HepG2 (cell line): ENCODE measurements around the gene TOMM22. TPM values are rescaled to one million over a fixed set of nuclear protein-coding genes. Genes with fewer than 3 reads are reported as not detected.

Experiments
- FOXO1 ChIP-seq: sonication (generic); formaldehyde crosslinking; IDR thresholded peaks from 2 replicates; pipeline ENCODE4 v1.4.0; 2020; ENCODE audit warnings: missing genetic modification reagents
- GMEB1 ChIP-seq: sonication (generic); formaldehyde crosslinking; IDR thresholded peaks from 2 replicates; pipeline ENCODE4 v1.5.1; 2020; ENCODE audit warnings: missing genetic modification reagents, mild to moderate bottlenecking, borderline replicate concordance
- HNRNPK ChIP-seq: fragments of 200-400 bp; formaldehyde crosslinking; IDR thresholded peaks from 2 replicates; pipeline ENCODE4 v1.6.1; 2018; ENCODE audit warnings: low read length, low read depth, moderate library complexity, mild to moderate bottlenecking; ENCODE audit not compliant: poor library complexity, severe bottlenecking
- KLF13 ChIP-seq: sonication (generic); formaldehyde crosslinking; IDR thresholded peaks from 2 replicates; pipeline ENCODE4 v1.4.0; 2020; ENCODE audit warnings: mild to moderate bottlenecking, missing genetic modification reagents
- NAIF1 ChIP-seq: sonication (generic); formaldehyde crosslinking; IDR thresholded peaks from 2 replicates; pipeline ENCODE4 v1.5.0; 2020; ENCODE audit warnings: mild to moderate bottlenecking, missing genetic modification reagents, borderline replicate concordance
- NFE2 ChIP-seq: sonication (generic); formaldehyde crosslinking; IDR thresholded peaks from 2 replicates; pipeline ENCODE4 v1.4.0; 2020; ENCODE audit warnings: missing genetic modification reagents
- RBM22 ChIP-seq: fragments of 200-400 bp; formaldehyde crosslinking; optimal IDR thresholded peaks from 2 replicates; pipeline ENCODE3; 2017; ENCODE audit warnings: mild to moderate bottlenecking, low read length, moderate library complexity
- TARDBP ChIP-seq: sonication (generic); formaldehyde crosslinking; IDR thresholded peaks from 2 replicates; pipeline ENCODE4 v1.8.0; 2022; ENCODE audit warnings: mild to moderate bottlenecking, missing genetic modification reagents
- TCF7L2 ChIP-seq: IDR thresholded peaks from 2 replicates; pipeline ENCODE4 v1.6.1; 2011; ENCODE audit warnings: mild to moderate bottlenecking, low read depth, low read length, moderate library complexity
- ZBTB2 ChIP-seq: sonication (generic); formaldehyde crosslinking; IDR thresholded peaks from 2 replicates; pipeline ENCODE4 v1.8.0; 2022; ENCODE audit warnings: low read depth, missing genetic modification reagents
- ZBTB7B ChIP-seq: sonication (generic); formaldehyde crosslinking; IDR thresholded peaks from 2 replicates; pipeline ENCODE4 v1.4.0; 2020; ENCODE audit warnings: missing genetic modification reagents
- ZNF160 ChIP-seq: sonication (generic); formaldehyde crosslinking; IDR thresholded peaks from 2 replicates; pipeline ENCODE4 v1.8.0; 2022; ENCODE audit warnings: mild to moderate bottlenecking, inconsistent platforms, missing genetic modification reagents
- ZNF512 ChIP-seq: sonication (generic); formaldehyde crosslinking; IDR thresholded peaks from 2 replicates; pipeline ENCODE4 v1.4.0; 2020; ENCODE audit warnings: mild to moderate bottlenecking, missing genetic modification reagents
- ZNF609 ChIP-seq: sonication (generic); formaldehyde crosslinking; IDR thresholded peaks from 2 replicates; pipeline ENCODE4 v1.4.0; 2020; ENCODE audit warnings: mild to moderate bottlenecking, missing genetic modification reagents, borderline replicate concordance
- ZSCAN5A ChIP-seq: sonication (generic); formaldehyde crosslinking; IDR thresholded peaks from 2 replicates; pipeline ENCODE4 v1.8.0; 2022; ENCODE audit warnings: mild to moderate bottlenecking, missing genetic modification reagents, borderline replicate concordance
- polyA plus RNA-seq, 8 experiments: library from polyadenylated mRNA; depleted of rRNA in 3 of 8; stranded (reverse) in 7 of 8; unstranded in 1 of 8; fragments of >200 nt; fragmentation: Illumina TruSeq in 4 of 8; extraction: Trizol in 4 of 8; gene quantifications; 2 replicates each; pipeline versions ENCODE4 v1.2.1 to v1.2.3, GENCODE V29; 2011 to 2016; ENCODE audit warnings: low read depth in 4 of 8, missing spikeins in 1 of 8, mixed read lengths in 1 of 8; ENCODE audit not compliant: insufficient read depth in 1 of 8
- total RNA-seq, 5 experiments: library from RNA; depleted of rRNA; stranded (reverse); fragments of >200 nt; fragmentation: Illumina TruSeq; extraction: Trizol; gene quantifications; 2 replicates each; pipeline ENCODE4 v1.2.3, GENCODE V29; 2016; ENCODE audit warnings: low read depth in 1 of 5

Gene TOMM22
- total and polyA plus RNA-seq, 2 of the 13 experiments (the other 11 are each of a cell fraction or from before 2014, with no cell fraction given): 46.9 to 118 TPM

GRCh38 chr22:38681582-38682335 is at the start of gene TOMM22 (continued):
- no peak for TF ChIP-seq ZNF512 (CRISPR knock-in tag)
- TF ChIP-seq TCF7L2: no peak
- peak; percentile 97 for TF ChIP-seq GMEB1 (CRISPR knock-in tag)
- TF ChIP-seq HNRNPK: peak; percentile 43
- no peak for TF ChIP-seq NFE2 (CRISPR knock-in tag)
- peak; percentile 82 for TF ChIP-seq ZNF160 (CRISPR knock-in tag)
- TF ChIP-seq ZSCAN5A (CRISPR knock-in tag): peak; percentile 56; the same call in 1 of the 2 replicates
- peak; percentile 53; the same call in 1 of the 2 replicates for TF ChIP-seq ZNF609 (CRISPR knock-in tag)
- TF ChIP-seq NAIF1 (CRISPR knock-in tag): peak; percentile 68; the same call in 1 of the 2 replicates
- peak; percentile 63; the same call in 1 of the 2 replicates for TF ChIP-seq FOXO1 (CRISPR knock-in tag)
- peak; percentile 95 for TF ChIP-seq TARDBP (CRISPR knock-in tag)
- TF ChIP-seq KLF13 (CRISPR knock-in tag): no peak
- TF ChIP-seq ZBTB7B (CRISPR knock-in tag): no peak; the same call in 1 of the 2 replicates
- TF ChIP-seq ZBTB2 (CRISPR knock-in tag): peak; percentile 74
- TF ChIP-seq RBM22: no peak
